GM12878 (cell line): ENCODE measurements around the gene FOXP3.

Source experiments
- RAD21 ChIP-seq: IDR thresholded peaks from 2 replicates; pipeline ENCODE4 v1.6.1; 2011; ENCODE audit warnings: mild to moderate bottlenecking, low read depth, low read length, moderate library complexity; ENCODE audit not compliant: insufficient read depth
- ZNF384 ChIP-seq: IDR thresholded peaks from 2 replicates; pipeline ENCODE4 v1.6.1; 2012; ENCODE audit warnings: low read depth, mild to moderate bottlenecking, low read length, improper control_type of control experiment, borderline replicate concordance
- TF ChIP-seq, protein P1 (sequence below), 3 experiments: IDR thresholded peaks in 2 of 3; conservative IDR thresholded peaks in 1 of 3; 2 replicates each; pipeline ENCODE4 v1.5.1; 2011; ENCODE audit warnings: low read depth in 3 of 3, low read length in 3 of 3, mild to moderate bottlenecking in 3 of 3, control low read depth in 2 of 3, moderate library complexity in 2 of 3, inconsistent platforms in 1 of 3, mixed read lengths in 1 of 3; ENCODE audit not compliant: control insufficient read depth in 2 of 3, insufficient read depth in 1 of 3; ENCODE audit errors: extremely low read depth in 1 of 3

DNA sequence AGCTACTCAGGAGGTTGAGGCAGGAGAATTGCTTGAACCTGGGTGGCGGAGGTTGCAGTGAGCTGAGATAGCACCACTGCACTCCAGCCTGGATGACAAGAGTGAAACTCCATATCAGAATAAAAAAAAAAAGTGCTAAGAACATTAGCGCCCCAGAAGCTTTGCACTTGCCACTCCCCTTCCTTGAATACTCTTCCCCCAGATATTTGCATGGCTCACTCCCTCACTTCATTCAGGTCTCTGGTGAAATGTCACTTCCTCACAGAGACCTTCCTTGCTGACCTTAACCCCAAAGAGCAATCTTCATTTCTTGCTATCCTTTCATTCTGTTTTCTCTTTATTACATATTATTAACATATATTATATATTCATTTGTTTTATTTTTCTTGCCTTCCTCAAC lies 42.6 kb downstream of the FOXP3 start:
- no peak for TF ChIP-seq RAD21
- TF ChIP-seq ZNF384, result no peak
- TF ChIP-seq, protein P1, sequence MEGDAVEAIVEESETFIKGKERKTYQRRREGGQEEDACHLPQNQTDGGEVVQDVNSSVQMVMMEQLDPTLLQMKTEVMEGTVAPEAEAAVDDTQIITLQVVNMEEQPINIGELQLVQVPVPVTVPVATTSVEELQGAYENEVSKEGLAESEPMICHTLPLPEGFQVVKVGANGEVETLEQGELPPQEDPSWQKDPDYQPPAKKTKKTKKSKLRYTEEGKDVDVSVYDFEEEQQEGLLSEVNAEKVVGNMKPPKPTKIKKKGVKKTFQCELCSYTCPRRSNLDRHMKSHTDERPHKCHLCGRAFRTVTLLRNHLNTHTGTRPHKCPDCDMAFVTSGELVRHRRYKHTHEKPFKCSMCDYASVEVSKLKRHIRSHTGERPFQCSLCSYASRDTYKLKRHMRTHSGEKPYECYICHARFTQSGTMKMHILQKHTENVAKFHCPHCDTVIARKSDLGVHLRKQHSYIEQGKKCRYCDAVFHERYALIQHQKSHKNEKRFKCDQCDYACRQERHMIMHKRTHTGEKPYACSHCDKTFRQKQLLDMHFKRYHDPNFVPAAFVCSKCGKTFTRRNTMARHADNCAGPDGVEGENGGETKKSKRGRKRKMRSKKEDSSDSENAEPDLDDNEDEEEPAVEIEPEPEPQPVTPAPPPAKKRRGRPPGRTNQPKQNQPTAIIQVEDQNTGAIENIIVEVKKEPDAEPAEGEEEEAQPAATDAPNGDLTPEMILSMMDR (IDR thresholded peaks at IDR 0.05 in 2 of 3, conservative IDR thresholded peaks at IDR 0.05 in 1 of 3; ENCODE audit: control insufficient read depth in 2 of 3, extremely low read depth in 1 of 3, insufficient read depth in 1 of 3, low read depth in 3 of 3, low read length in 3 of 3), result no peak
